Loucy (cell line): ENCODE measurements around the gene BRD9.
"Not testable (repeated sequence)": the region's sequence is repeated elsewhere in the genome, so short reads cannot be mapped to it uniquely, and the experiment has no call there.

Experiments used
- H2AFZ ChIP-seq: fragments of 200-600 bp; sonication (generic); 2 replicates; pipeline ENCODE4 v1.6.0; 2016; ENCODE audit warnings: antibody characterized with exemption, mild to moderate bottlenecking, low read length, moderate library complexity
- H3F3A ChIP-seq: fragments of 200-600 bp; 2 replicates; pipeline ENCODE4 v1.6.0; 2016; ENCODE audit warnings: antibody characterized with exemption, low read depth, mild to moderate bottlenecking
- H3K27me3 ChIP-seq: fragments of 200-600 bp; sonication (generic); 2 replicates; pipeline ENCODE4 v1.6.1; 2014; ENCODE audit warnings: low read length, mild to moderate bottlenecking; ENCODE audit not compliant: insufficient read depth, poor library complexity, severe bottlenecking
- H3K36me3 ChIP-seq: fragments of 200-600 bp; sonication (generic); 2 replicates; pipeline ENCODE4 v1.6.1; 2016; ENCODE audit warnings: low read length; ENCODE audit not compliant: insufficient read depth
- H3K4me1 ChIP-seq: fragments of 200-600 bp; sonication (generic); 2 replicates; pipeline ENCODE4 v1.5.1; 2014; ENCODE audit warnings: low read length, mild to moderate bottlenecking; ENCODE audit not compliant: insufficient read depth, poor library complexity, severe bottlenecking
- H3K4me2 ChIP-seq: fragments of 200-600 bp; sonication (generic); 2 replicates; pipeline ENCODE4 v1.6.0; 2014; ENCODE audit warnings: antibody characterized with exemption, low read length, low read depth, mild to moderate bottlenecking; ENCODE audit not compliant: poor library complexity, severe bottlenecking
- H3K4me3 ChIP-seq: fragments of 200-600 bp; sonication (generic); 2 replicates; pipeline ENCODE4 v1.5.1; 2014; ENCODE audit warnings: low read length, mild to moderate bottlenecking, mixed read lengths; ENCODE audit not compliant: poor library complexity, severe bottlenecking
- H3K79me2 ChIP-seq: fragments of 200-600 bp; sonication (generic); 2 replicates; pipeline ENCODE4 v1.6.1; 2014; ENCODE audit warnings: low read length; ENCODE audit not compliant: insufficient read depth
- H3K9ac ChIP-seq: fragments of 200-600 bp; sonication (generic); 2 replicates; pipeline ENCODE4 v1.6.0; 2014; ENCODE audit warnings: mild to moderate bottlenecking, low read depth, low read length, moderate library complexity; ENCODE audit not compliant: poor library complexity, severe bottlenecking
- H3K9me2 ChIP-seq: fragments of 200-600 bp; sonication (generic); replicated peaks from 2 replicates; pipeline ENCODE4 v1.6.1; 2016; ENCODE audit warnings: low read depth, low read length, mixed read lengths
- H3K9me3 ChIP-seq: fragments of 200-600 bp; sonication (generic); 2 replicates; pipeline ENCODE4 v1.6.1; 2014; ENCODE audit warnings: mild to moderate bottlenecking, antibody characterized with exemption, low read length, low read depth; ENCODE audit not compliant: insufficient read depth
- H4K20me1 ChIP-seq: fragments of 200-600 bp; sonication (generic); 2 replicates; pipeline ENCODE4 v1.6.0; 2014; ENCODE audit warnings: antibody characterized with exemption, low read length, mild to moderate bottlenecking; ENCODE audit not compliant: insufficient read depth, poor library complexity, severe bottlenecking
- EZH2phosphoT487 ChIP-seq: fragments of 200-600 bp; IDR thresholded peaks from 2 replicates; pipeline ENCODE4 v1.6.1; 2018; ENCODE audit warnings: antibody characterized with exemption, mild to moderate bottlenecking, moderate library complexity, borderline replicate concordance
- TF ChIP-seq, protein P1 (sequence below): fragments of 200-600 bp; sonication (generic); conservative IDR thresholded peaks from 2 replicates; pipeline ENCODE4 v1.5.1; 2014; ENCODE audit warnings: mild to moderate bottlenecking, antibody characterized with exemption, low read length

BRD9 gene

DNA sequence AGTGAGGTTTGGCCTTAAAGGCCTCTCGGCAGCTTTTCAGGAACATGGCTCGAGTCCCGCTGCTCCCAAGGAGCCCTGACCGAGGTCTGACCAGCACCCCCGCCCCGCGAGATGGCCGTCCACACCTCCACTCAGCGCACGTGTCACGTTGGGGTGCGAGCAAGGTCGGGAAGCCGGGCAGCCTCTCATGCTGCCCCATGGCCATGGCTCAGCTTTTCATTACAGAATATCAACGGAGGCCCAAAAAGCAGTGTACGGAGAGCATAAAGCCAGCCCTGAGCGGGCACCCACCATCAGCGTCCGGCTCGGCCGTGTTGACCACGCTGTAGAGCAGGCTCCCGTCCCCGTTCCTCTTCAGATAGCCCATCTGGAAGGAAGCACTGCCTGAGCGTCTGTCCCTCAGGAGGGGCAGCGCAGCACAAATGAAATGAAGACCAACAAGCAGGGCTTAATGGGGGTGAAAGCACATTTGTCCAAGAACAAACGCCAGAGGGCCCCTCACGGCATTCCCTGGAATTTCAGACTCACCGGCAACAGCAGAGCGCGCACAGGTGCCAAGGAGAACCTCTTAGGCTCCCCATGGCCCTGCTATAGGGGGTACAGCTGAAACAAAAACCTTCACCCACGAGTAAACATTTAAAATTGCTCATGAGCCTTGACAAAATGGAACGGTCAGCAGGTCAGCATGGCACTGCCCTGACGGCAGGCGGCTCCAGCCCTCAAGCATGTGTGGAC is 11.6 kb downstream of the BRD9 start:
- peaks cover 73% of the 10 kb centered on the region; the same call in 1 of the 2 replicates for H3K36me3 ChIP-seq
- no peaks in the 10 kb centered on the region for H3K9me2 ChIP-seq
- H3K4me3 ChIP-seq = no peak overlapping the region
- no peaks in the 10 kb centered on the region for H3K4me1 ChIP-seq
- H3K9ac ChIP-seq = no peak overlapping the region
- H2AFZ ChIP-seq = no peak overlapping the region
- no peaks in the 10 kb centered on the region for H3K27me3 ChIP-seq
- TF ChIP-seq, protein P1, sequence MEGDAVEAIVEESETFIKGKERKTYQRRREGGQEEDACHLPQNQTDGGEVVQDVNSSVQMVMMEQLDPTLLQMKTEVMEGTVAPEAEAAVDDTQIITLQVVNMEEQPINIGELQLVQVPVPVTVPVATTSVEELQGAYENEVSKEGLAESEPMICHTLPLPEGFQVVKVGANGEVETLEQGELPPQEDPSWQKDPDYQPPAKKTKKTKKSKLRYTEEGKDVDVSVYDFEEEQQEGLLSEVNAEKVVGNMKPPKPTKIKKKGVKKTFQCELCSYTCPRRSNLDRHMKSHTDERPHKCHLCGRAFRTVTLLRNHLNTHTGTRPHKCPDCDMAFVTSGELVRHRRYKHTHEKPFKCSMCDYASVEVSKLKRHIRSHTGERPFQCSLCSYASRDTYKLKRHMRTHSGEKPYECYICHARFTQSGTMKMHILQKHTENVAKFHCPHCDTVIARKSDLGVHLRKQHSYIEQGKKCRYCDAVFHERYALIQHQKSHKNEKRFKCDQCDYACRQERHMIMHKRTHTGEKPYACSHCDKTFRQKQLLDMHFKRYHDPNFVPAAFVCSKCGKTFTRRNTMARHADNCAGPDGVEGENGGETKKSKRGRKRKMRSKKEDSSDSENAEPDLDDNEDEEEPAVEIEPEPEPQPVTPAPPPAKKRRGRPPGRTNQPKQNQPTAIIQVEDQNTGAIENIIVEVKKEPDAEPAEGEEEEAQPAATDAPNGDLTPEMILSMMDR = no peak
- no peak for TF ChIP-seq EZH2phosphoT487
- no peak overlapping the region for H3K4me2 ChIP-seq
- H3K79me2 ChIP-seq = peaks cover 40% of the 10 kb centered on the region
- no peaks in the 10 kb centered on the region for H3F3A ChIP-seq
- no peaks in the 10 kb centered on the region for H3K9me3 ChIP-seq
- peaks cover 24% of the 10 kb centered on the region for H4K20me1 ChIP-seq

DNA sequence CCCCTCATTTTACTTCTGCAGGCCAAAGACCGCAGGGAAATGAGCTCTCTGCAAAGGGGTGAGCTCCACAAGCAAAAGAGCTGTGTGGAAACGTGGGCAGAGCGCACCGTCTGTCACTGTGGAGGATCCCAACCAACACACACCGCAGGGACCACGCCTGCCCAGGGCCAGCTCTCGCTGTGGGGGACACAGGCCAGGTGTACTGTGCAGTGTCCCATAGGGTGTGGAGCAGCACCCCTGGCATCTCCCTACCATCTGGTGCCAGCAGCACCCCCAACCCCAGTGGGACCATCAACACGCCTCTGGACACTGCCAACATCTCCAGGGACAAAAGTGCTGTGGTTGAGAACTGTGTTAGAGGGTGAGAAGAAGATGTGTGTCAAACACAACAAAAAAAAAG is 13.9 kb downstream of the BRD9 start:
- Histone ChIP-seq H3K79me2 (peaks cover 23% of the 10 kb centered on the region), H4K20me1 (peaks cover 13% of the 10 kb centered on the region), H3K36me3 (peaks cover 66% of the 10 kb centered on the region; the same call in 1 of the 2 replicates)
- H2AFZ ChIP-seq, H3K9me3 ChIP-seq, H3K4me1 ChIP-seq, H3K4me3 ChIP-seq, H3K9ac ChIP-seq, H3K9me2 ChIP-seq, H3K4me2 ChIP-seq, H3F3A ChIP-seq, H3K27me3 ChIP-seq: not testable (repeated sequence)

DNA sequence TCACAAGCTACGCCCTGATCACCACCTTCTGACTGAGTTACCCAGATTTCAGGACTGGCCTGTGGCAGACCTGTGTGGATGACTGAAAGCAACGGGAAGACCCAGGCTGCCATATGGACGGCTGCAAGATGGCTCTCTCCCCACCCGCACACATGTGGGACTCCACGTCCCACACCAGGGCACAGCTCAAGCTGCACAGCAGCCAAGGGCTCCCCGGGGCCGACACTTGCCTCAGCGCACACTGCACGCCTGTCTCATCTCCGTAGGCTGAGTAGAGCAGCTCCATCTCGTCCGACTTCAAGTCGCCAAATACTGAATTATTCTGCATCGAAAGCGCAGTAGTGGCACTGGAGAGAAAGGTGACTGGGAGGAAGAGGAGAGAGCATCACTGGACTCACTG is 14.5 kb downstream of the BRD9 start:
- peaks cover 10% of the 10 kb centered on the region for H4K20me1 ChIP-seq

More for the DNA sequence above, 14.5 kb downstream of the BRD9 start:
- no peaks in the 10 kb centered on the region for H3K9me3 ChIP-seq
- H3K36me3 ChIP-seq = peaks cover 66% of the 10 kb centered on the region; the same call in 1 of the 2 replicates
- no peaks in the 10 kb centered on the region for H3K9me2 ChIP-seq
- no peak overlapping the region for H3K4me2 ChIP-seq
- TF ChIP-seq, protein P1 = no peak
- no peak for TF ChIP-seq EZH2phosphoT487
- peaks cover 18% of the 10 kb centered on the region for H3K79me2 ChIP-seq
- no peak overlapping the region for H2AFZ ChIP-seq
- H3K4me3 ChIP-seq = no peak overlapping the region
- no peaks in the 10 kb centered on the region for H3K4me1 ChIP-seq
- H3K27me3 ChIP-seq = no peaks in the 10 kb centered on the region
- H3F3A ChIP-seq = no peaks in the 10 kb centered on the region
- no peak overlapping the region for H3K9ac ChIP-seq
